ENCODE results near the gene PCGF3.
A peak's percentile ranks its signal among the peaks of the same experiment; 100 is the strongest.
"Not testable (repeated sequence)": the region's sequence is repeated elsewhere in the genome, so short reads cannot be mapped to it uniquely, and the experiment has no call there.

Gene PCGF3

DNA sequence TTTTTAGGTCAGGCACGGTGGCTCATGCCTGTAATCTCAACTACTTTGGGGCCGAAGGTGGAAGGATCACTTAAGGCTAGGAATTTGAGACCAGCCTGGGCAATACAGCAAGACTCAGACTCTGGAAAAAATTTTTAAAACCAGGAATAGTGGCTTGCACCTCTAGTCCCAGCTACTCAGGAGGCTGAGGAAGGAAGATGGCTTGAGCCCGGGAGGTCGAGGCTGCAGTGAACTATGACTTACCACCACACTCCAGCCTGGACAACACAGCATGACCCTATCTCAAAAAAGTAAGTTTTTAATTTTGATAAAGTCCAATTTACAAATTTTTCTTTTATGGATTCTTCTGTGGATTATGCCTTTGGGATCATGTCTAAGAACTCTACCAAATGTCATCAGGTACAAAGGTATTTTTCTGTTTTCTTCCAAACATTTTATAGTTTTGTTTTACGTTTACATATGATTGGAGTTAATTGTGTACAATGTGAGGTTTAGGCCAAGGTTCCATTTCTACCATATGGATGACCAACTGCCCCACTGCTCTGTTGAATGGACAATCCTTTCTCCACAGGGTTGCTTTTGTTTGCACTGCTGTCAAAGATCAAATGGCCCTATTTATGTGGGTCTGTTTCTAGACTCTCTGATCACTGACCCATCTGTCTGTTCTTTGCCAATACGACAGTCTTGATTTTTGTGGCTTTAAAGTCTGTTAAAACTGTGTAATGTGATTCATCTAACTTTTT is 72.1 kb downstream of the PCGF3 start:
- H3K9ac ChIP-seq (ENCODE audit: low read length in 5 of 5) = no peak overlapping the region
- H3K27ac ChIP-seq (ENCODE audit: low read depth, low read length) = no peak overlapping the region
- H3K4me1 ChIP-seq (ENCODE audit: control insufficient read depth in 5 of 5, insufficient read depth in 5 of 5, low read length in 5 of 5) = peaks cover 8 to 49% (median 42%) of the 10 kb centered on the region in 5 donors
- H3K9me3 ChIP-seq (ENCODE audit: control insufficient read depth in 5 of 5, low read length in 5 of 5) = no peaks in the 10 kb centered on the region
- no peak overlapping the region for H3K4me3 ChIP-seq (ENCODE audit: low read depth in 1 of 5, low read length in 5 of 5)
- H3K27me3 ChIP-seq (ENCODE audit: control insufficient read depth in 5 of 5, insufficient read depth in 4 of 5, low read length in 5 of 5) = no peaks in the 10 kb centered on the region
- peaks cover 0 to 41% (median 27%) of the 10 kb centered on the region in 5 donors for H3K36me3 ChIP-seq (ENCODE audit: control insufficient read depth in 5 of 5, insufficient read depth in 5 of 5, low read length in 5 of 5)

DNA sequence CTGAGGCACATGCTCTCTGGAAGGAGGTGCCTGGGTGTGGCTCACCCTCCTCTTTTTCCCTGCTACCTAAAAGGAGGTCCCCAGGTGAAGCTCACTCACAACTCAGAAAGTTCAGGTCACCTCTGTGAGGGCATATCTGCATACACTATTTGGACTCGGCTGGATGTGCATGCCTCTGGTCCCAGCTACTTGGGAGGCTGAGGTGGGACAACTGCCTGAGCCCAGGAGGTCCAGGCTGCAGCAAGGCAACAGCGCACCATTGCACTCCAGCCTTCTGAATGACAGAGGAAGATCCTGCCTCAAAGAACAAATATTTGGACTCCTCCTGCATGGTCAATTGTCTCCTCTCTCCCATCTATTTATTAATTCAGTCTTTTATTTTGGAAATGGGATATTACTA is 73.9 kb downstream of the PCGF3 start:
- Histone ChIP-seq H3K36me3 (ENCODE audit: control insufficient read depth in 5 of 5, insufficient read depth in 5 of 5, low read length in 5 of 5) (peaks cover 0 to 34% (median 20%) of the 10 kb centered on the region in 5 donors), H3K4me1 (ENCODE audit: control insufficient read depth in 5 of 5, insufficient read depth in 5 of 5, low read length in 5 of 5) (peaks cover 6 to 40% (median 38%) of the 10 kb centered on the region in 5 donors), H3K4me3 (ENCODE audit: low read depth in 1 of 5, low read length in 5 of 5) (no peak overlapping the region)

DNA sequence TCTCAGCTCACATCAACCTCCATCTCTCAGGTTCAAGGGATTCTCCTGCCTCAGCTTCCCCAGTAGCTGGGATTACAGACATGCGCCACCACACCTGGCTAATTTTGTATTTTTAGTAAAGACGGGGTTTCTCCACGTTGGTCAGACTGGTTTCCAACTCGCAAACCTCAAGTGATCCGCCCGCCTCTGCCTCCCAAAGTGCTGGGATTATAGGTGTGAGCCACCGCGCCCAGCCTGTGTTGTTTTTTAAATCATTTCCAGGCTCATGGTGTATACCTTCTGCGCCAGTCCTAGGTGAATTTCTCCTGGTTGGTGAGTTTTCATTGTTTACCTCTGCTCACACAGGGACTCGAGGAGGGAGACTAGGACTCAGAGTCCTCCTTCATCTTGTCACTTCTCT is 74.6 kb downstream of the PCGF3 start:
- Histone ChIP-seq H3K4me3 (ENCODE audit: low read depth in 1 of 5, low read length in 5 of 5) (peak overlapping the region; percentile 72 to 95 (median 93)), H3K9ac (ENCODE audit: low read length in 5 of 5) (peak overlapping the region in 4 of 5 donors; percentile 68 to 98 (median 92)), H3K27ac (ENCODE audit: low read depth, low read length) (peak overlapping the region; percentile 85)

More for the DNA sequence above, 73.9 kb downstream of the PCGF3 start:
- Histone ChIP-seq H3K27ac (ENCODE audit: low read depth, low read length) (no peak overlapping the region), H3K9me3 (ENCODE audit: control insufficient read depth in 5 of 5, low read length in 5 of 5) (no peaks in the 10 kb centered on the region), H3K9ac (ENCODE audit: low read length in 5 of 5) (no peak overlapping the region), H3K27me3 (ENCODE audit: control insufficient read depth in 5 of 5, insufficient read depth in 4 of 5, low read length in 5 of 5) (peaks cover 0 to 2% (median 0%) of the 10 kb centered on the region in 5 donors)

DNA sequence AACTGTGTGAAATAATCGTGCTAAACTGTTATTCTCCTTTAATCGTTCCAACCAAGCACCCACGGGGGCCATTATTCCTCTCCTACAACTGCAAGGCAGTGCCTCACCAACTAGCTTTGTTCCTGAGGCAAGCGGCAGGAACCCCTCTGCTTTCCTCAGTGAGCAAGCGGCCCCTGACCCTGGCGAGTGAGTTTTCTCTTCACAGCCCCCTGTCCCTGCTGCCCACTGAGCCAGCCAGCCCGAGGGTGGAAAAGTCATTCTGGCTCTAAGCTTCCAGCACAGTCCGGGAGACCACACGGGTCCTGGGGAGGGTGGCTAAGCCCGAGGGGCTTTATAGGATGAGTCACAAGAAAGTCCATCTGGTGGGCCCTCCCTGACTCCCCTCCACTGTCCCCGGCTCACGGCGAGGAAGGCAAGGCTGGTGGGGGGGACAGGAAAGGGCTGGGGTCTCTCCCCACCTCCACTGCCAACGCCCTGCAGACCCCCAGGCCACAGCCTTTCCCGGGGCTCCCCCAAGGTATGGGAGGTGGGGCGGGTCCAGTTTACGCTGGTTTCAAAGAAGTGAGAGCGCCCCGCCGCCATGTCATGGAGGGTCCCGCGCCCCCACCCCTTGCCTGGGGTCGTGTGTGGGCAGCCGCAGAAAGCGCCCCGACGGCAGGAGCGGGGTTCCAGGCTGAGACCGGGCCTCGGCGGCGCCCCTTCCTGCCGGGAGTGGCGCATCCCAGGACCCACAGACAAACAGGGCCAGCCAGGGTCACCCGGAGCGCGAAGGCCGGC is 75.3 kb downstream of the PCGF3 start:
- H3K4me1 ChIP-seq (ENCODE audit: control insufficient read depth in 5 of 5, insufficient read depth in 5 of 5, low read length in 5 of 5) = peaks cover 6 to 45% (median 38%) of the 10 kb centered on the region in 5 donors
- peaks cover 5 to 12% (median 11%) of the 10 kb centered on the region in 5 donors for H3K27me3 ChIP-seq (ENCODE audit: control insufficient read depth in 5 of 5, insufficient read depth in 4 of 5, low read length in 5 of 5)
- H3K27ac ChIP-seq (ENCODE audit: low read depth, low read length) = peak overlapping the region; percentile 85

More for the DNA sequence above, 74.6 kb downstream of the PCGF3 start:
- H3K9me3 ChIP-seq (ENCODE audit: control insufficient read depth in 5 of 5, low read length in 5 of 5); H3K27me3 ChIP-seq (ENCODE audit: control insufficient read depth in 5 of 5, insufficient read depth in 4 of 5, low read length in 5 of 5): not testable (repeated sequence)
- peaks cover 0 to 28% (median 20%) of the 10 kb centered on the region in 5 donors for H3K36me3 ChIP-seq (ENCODE audit: control insufficient read depth in 5 of 5, insufficient read depth in 5 of 5, low read length in 5 of 5)
- peaks cover 6 to 39% (median 36%) of the 10 kb centered on the region in 5 donors for H3K4me1 ChIP-seq (ENCODE audit: control insufficient read depth in 5 of 5, insufficient read depth in 5 of 5, low read length in 5 of 5)

DNA sequence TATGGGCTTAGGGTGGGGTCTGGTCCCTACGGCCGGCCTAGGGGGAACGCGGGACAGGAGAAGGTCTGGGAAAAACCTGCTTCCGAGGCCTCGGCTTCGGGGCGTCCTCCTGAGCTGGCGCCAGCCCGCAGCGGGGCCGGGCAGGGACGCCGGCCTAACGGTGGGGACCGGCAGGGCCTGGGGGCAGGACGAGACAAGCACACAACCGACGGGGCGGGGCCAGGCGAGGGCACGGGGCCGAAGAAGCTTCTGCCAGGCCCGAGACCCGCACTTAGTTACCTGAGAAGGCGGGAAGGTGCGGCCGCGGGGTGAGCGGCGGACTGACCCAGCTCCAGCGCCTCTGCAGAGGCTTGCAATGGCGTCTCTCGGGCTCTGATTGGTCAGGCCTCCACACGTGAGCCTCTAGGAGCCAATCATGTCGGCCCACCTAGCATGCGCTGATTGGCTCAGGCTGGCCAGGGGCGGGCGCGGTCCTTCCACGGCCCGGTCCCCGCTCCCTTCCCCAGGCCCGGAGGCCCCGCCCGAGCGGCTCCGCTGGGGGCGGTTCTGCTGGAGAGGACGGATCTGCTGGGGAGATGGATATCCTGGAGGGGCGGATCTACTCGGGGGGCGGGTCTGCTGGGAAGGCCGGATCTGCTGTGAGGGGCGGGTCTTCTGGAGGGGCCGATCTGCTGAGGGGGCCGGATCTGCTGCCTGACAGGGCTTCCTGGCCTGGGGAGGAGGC is 76.0 kb downstream of the PCGF3 start:
- peaks cover 6 to 48% (median 35%) of the 10 kb centered on the region in 5 donors for H3K4me1 ChIP-seq (ENCODE audit: control insufficient read depth in 5 of 5, insufficient read depth in 5 of 5, low read length in 5 of 5)
- peak overlapping the region in 4 of 5 donors; percentile 88 to 98 (median 96) for H3K9ac ChIP-seq (ENCODE audit: low read length in 5 of 5)
- peak overlapping the region; percentile 85 for H3K27ac ChIP-seq (ENCODE audit: low read depth, low read length)
- peaks cover 5 to 17% (median 11%) of the 10 kb centered on the region in 5 donors for H3K27me3 ChIP-seq (ENCODE audit: control insufficient read depth in 5 of 5, insufficient read depth in 4 of 5, low read length in 5 of 5)
- H3K4me3 ChIP-seq (ENCODE audit: low read depth in 1 of 5, low read length in 5 of 5) = peak overlapping the region in 4 of 5 donors; percentile 85 to 95 (median 93)
- no peaks in the 10 kb centered on the region for H3K9me3 ChIP-seq (ENCODE audit: control insufficient read depth in 5 of 5, low read length in 5 of 5)
- H3K36me3 ChIP-seq (ENCODE audit: control insufficient read depth in 5 of 5, insufficient read depth in 5 of 5, low read length in 5 of 5) = peaks cover 0 to 19% (median 14%) of the 10 kb centered on the region in 5 donors

More for the DNA sequence above, 75.3 kb downstream of the PCGF3 start:
- H3K36me3 ChIP-seq (ENCODE audit: control insufficient read depth in 5 of 5, insufficient read depth in 5 of 5, low read length in 5 of 5) = peaks cover 0 to 22% (median 16%) of the 10 kb centered on the region in 5 donors
- H3K4me3 ChIP-seq (ENCODE audit: low read depth in 1 of 5, low read length in 5 of 5) = peak overlapping the region; percentile 72 to 95 (median 93)
- H3K9ac ChIP-seq (ENCODE audit: low read length in 5 of 5) = peak overlapping the region; percentile 68 to 98 (median 95)
- H3K9me3 ChIP-seq (ENCODE audit: control insufficient read depth in 5 of 5, low read length in 5 of 5) = no peaks in the 10 kb centered on the region

DNA sequence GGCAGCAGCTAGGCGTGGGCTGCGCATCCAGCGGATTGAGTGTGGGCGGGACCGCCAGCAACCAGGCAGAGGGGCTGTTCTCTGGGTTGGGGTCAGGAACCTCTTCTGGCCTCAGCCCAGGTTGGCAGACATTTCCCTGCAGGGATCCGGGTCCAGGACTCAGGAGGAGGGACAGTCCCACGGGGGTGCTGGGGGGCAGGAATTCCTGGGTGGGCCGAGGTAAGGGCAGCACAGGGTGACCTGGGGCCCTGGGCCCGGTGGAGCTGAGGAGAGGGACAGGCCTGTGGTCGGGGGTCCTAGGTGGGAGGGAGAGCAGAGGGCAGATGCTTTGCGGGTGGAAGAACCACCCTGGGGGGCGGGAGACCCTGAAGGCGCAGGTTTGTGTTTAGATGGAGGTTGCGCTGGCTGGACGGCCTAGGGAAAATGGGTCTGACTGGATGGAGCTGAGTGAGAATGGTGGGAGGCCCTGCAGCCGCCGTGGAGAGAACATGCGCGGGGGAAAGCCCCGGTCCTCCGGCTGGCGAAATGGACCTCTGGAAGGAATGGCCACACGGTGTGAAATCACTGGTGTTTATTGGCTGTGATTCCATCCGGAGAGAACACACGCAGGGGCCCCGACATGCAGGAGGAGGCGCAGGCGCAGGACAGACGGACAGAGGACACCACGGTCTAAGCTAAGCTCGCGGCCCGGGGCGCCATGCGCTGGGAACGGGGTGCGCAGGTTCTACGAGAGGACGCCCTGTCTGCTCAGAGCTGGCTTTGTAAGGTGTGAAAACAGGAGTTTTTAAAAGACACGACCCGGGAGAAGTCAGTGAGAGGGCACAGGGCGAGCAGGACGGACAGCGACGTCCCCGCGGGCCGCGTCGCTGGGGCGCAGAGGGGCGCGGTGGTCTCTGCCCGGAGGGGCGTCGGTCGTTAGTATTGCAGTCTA is 79.0 kb downstream of the PCGF3 start:
- no peak overlapping the region for H3K27ac ChIP-seq (ENCODE audit: low read depth, low read length)
- peaks cover 0 to 4% (median under 1%) of the 10 kb centered on the region in 5 donors for H3K36me3 ChIP-seq (ENCODE audit: control insufficient read depth in 5 of 5, insufficient read depth in 5 of 5, low read length in 5 of 5)
- no peaks in the 10 kb centered on the region for H3K9me3 ChIP-seq (ENCODE audit: control insufficient read depth in 5 of 5, low read length in 5 of 5)
- no peak overlapping the region for H3K4me3 ChIP-seq (ENCODE audit: low read depth in 1 of 5, low read length in 5 of 5)
- H3K4me1 ChIP-seq (ENCODE audit: control insufficient read depth in 5 of 5, insufficient read depth in 5 of 5, low read length in 5 of 5) = peaks cover 6 to 45% (median 41%) of the 10 kb centered on the region in 5 donors
- peaks cover 15 to 31% (median 17%) of the 10 kb centered on the region in 5 donors for H3K27me3 ChIP-seq (ENCODE audit: control insufficient read depth in 5 of 5, insufficient read depth in 4 of 5, low read length in 5 of 5)
- no peak overlapping the region for H3K9ac ChIP-seq (ENCODE audit: low read length in 5 of 5)

DNA sequence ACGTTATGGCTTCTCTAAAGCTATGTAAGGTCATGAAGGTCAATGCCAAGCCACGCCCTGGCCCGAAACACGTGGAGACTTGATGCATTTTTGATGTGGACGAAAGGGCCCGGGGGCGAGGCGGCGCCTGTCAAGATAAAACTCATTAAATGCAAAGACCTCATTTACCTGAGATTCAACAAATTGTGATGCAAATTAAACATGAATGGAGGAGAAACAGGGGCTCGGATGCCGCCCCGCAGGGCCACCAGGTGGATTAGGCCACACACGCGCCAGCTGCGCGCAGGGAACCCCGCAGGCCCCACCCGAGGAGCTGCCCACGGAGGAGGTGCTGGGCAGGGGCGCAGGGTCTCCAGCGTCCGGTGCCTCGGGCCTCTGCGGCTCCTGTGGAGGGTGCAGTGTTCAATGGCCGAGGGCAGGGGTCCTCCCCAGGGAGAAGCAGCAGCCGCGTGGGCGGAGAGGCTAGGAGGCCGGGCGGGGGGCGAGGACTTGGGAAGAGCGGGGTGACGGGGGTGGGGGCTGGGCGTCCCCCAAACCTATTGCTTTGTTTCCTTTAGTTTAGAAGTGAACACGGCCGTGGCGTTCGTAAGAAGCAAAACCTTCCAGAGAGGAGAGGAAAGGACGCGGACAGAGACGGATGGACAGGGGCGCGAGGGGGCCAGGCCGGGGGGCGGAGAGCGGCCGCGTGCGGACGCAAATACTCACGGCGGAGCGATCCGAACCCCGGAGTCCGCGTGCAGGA is 79.9 kb downstream of the PCGF3 start:
- H3K27ac ChIP-seq (ENCODE audit: low read depth, low read length) = no peak overlapping the region
- H3K27me3 ChIP-seq (ENCODE audit: control insufficient read depth in 5 of 5, insufficient read depth in 4 of 5, low read length in 5 of 5) = peaks cover 19 to 34% (median 21%) of the 10 kb centered on the region in 5 donors
- no peaks in the 10 kb centered on the region for H3K9me3 ChIP-seq (ENCODE audit: control insufficient read depth in 5 of 5, low read length in 5 of 5)
- H3K4me1 ChIP-seq (ENCODE audit: control insufficient read depth in 5 of 5, insufficient read depth in 5 of 5, low read length in 5 of 5) = peaks cover 6 to 37% (median 33%) of the 10 kb centered on the region in 5 donors
- H3K36me3 ChIP-seq (ENCODE audit: control insufficient read depth in 5 of 5, insufficient read depth in 5 of 5, low read length in 5 of 5) = no peaks in the 10 kb centered on the region
- no peak overlapping the region for H3K9ac ChIP-seq (ENCODE audit: low read length in 5 of 5)
- H3K4me3 ChIP-seq (ENCODE audit: low read depth in 1 of 5, low read length in 5 of 5) = peak overlapping the region in 2 of 5 donors; percentile 52 to 57

DNA sequence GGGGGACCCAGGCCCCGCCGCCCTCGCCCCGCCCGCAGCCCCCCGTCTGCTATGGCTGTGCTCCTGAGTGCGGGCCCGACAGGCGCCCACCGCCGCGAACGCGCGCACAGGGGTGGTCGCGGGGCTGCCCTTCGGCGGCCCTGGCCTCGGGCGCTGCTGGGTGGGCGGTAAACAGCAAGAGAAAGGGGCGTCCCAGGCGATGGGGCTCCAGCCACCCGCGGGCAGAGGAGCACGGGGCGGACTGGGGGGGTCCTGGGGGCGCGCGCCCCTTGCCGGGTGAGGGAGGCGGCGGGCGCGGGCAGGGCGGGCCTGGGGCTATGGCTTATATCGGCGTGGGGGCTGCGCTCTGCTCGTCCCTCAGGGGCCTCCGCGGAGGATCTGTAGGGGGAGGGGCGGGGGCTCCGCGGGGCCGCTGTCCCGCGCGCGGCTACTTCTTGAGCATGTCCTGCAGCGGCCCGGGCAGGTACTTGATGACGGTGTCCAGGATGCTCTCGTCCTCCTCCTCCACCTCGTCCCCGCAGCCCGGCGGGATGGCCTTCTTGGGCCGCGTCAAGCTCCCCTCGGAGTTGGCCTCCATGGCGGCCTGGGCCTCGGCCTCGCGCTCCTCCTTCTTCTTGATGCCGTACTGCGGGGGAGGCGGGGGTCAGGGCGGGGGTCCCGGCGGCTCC is 80.6 kb downstream of the PCGF3 start:
- no peak overlapping the region for H3K9ac ChIP-seq (ENCODE audit: low read length in 5 of 5)
- no peaks in the 10 kb centered on the region for H3K36me3 ChIP-seq (ENCODE audit: control insufficient read depth in 5 of 5, insufficient read depth in 5 of 5, low read length in 5 of 5)
- no peak overlapping the region for H3K27ac ChIP-seq (ENCODE audit: low read depth, low read length)
- peaks cover 3 to 30% (median 27%) of the 10 kb centered on the region in 5 donors for H3K4me1 ChIP-seq (ENCODE audit: control insufficient read depth in 5 of 5, insufficient read depth in 5 of 5, low read length in 5 of 5)
- H3K27me3 ChIP-seq (ENCODE audit: control insufficient read depth in 5 of 5, insufficient read depth in 4 of 5, low read length in 5 of 5) = peaks cover 20 to 35% (median 24%) of the 10 kb centered on the region in 5 donors
- no peaks in the 10 kb centered on the region for H3K9me3 ChIP-seq (ENCODE audit: control insufficient read depth in 5 of 5, low read length in 5 of 5)
- H3K4me3 ChIP-seq (ENCODE audit: low read depth in 1 of 5, low read length in 5 of 5) = peak overlapping the region in 3 of 5 donors; percentile 17 to 57 (median 52)

All from subcutaneous abdominal adipose tissue (tissue), 5 donors.